Measurements from ENCODE around the gene GDAP1L1. TPM values are rescaled to one million over a fixed set of nuclear protein-coding genes. Genes with fewer than 3 reads are reported as not detected.

Gene GDAP1L1
- polyA plus RNA-seq, 1 donor from 2014 or later: 216 TPM

DNA sequence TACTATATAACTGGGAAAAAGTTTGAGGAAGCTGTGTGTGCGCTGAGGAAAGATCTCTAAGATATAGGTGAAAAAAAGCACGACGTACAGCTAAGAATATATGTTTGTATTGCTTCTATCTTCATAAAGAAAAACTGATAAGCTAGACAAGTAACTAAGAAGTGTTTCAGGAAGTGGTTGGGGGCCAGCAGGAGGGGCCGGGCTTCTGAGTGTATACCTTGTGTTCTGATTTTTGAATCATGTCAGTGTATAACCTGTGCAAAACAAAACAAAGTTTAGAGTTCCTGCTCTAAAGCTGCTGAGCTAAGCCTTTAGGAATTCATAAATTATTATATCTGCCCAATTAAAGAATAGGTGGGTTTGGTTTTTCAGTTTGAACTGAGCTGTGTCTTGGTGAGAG, 28.7 kb upstream of the GDAP1L1 start:
- H3K9me2 ChIP-seq (ENCODE audit: insufficient read depth, low read length): no peaks in the 10 kb centered on the region
- H3F3A ChIP-seq (ENCODE audit: insufficient read depth, low read length, poor library complexity, severe bottlenecking): no peaks in the 10 kb centered on the region
- H3K79me2 ChIP-seq (replicated peaks; ENCODE audit: insufficient read depth, low read length): peaks cover 8% of the 10 kb centered on the region
- H3K9ac ChIP-seq (ENCODE audit: low read length): no peak overlapping the region
- TF ChIP-seq MXI1 (conservative IDR thresholded peaks at IDR 0.05; ENCODE audit: poor library complexity, severe bottlenecking) (no peak), TAF1 (IDR thresholded peaks at IDR 0.05; ENCODE audit: low read depth) (no peak), REST (IDR thresholded peaks at IDR 0.05; ENCODE audit: borderline replicate concordance) (no peak), RAD21 (conservative IDR thresholded peaks at IDR 0.05) (no peak), EP300 (conservative IDR thresholded peaks at IDR 0.05; ENCODE audit: poor library complexity, severe bottlenecking) (no peak), SMC3 (conservative IDR thresholded peaks at IDR 0.05; ENCODE audit: poor library complexity) (no peak)
- H3K9me3 ChIP-seq (ENCODE audit: low read length): no peaks in the 10 kb centered on the region
- no peak overlapping the region for H3K27ac ChIP-seq (ENCODE audit: low read length)
- no peak overlapping the region for H3K4me2 ChIP-seq (ENCODE audit: low read length)
- H2AFZ ChIP-seq (ENCODE audit: low read depth, low read length): no peak overlapping the region
- no peaks in the 10 kb centered on the region for H3K27me3 ChIP-seq (ENCODE audit: insufficient read depth, low read depth, low read length)
- H3K36me3 ChIP-seq (ENCODE audit: insufficient read depth, low read length): no peaks in the 10 kb centered on the region
- no peaks in the 10 kb centered on the region for H4K20me1 ChIP-seq (ENCODE audit: insufficient read depth)
- H3K4me3 ChIP-seq (ENCODE audit: low read length): no peak overlapping the region

DNA sequence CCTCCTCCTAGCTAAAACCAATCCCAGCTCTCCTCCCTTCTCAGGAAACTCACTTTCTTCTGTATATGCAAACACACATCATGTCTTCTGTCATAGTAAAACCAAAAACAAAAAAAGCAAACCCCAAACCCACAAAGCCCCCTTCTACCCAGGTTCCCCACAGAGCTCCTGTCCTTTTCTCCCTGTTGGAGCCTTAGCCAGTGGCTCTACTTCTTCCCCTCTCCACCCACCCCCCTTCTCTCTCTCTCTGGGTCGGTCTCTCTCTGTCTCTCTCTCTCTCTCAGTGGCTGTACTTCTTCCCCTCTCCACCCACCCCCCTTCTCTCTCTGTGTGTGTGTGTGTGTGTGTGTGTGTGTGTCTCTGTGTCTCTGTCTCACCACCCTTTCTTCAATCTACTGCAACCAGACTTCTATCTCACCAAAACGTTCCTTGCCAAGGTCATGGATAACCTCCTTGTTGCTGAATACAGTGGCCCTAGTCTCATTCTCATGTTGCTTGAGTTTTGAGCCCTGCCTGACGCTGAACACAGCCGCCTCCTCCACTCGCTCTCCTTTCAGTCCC, 27.9 kb upstream of the GDAP1L1 start:
- no peak overlapping the region for H3K4me3 ChIP-seq (ENCODE audit: low read length)
- H3K27me3 ChIP-seq (ENCODE audit: insufficient read depth, low read depth, low read length): no peaks in the 10 kb centered on the region
- H3K36me3 ChIP-seq (ENCODE audit: insufficient read depth, low read length): no peaks in the 10 kb centered on the region
- H3K79me2 ChIP-seq (replicated peaks; ENCODE audit: insufficient read depth, low read length): peaks cover under 1% of the 10 kb centered on the region
- H3K9ac ChIP-seq (ENCODE audit: low read length): no peak overlapping the region
- no peaks in the 10 kb centered on the region for H3F3A ChIP-seq (ENCODE audit: insufficient read depth, low read length, poor library complexity, severe bottlenecking)
- no peaks in the 10 kb centered on the region for H3K9me3 ChIP-seq (ENCODE audit: low read length)
- no peak overlapping the region for H3K27ac ChIP-seq (ENCODE audit: low read length)
- no peak overlapping the region for H2AFZ ChIP-seq (ENCODE audit: low read depth, low read length)
- no peaks in the 10 kb centered on the region for H3K9me2 ChIP-seq (ENCODE audit: insufficient read depth, low read length)
- no peaks in the 10 kb centered on the region for H4K20me1 ChIP-seq (ENCODE audit: insufficient read depth)
- TF ChIP-seq CTCF (IDR thresholded peaks at IDR 0.05; ENCODE audit: poor library complexity, severe bottlenecking): no peak
- no peak for TF ChIP-seq RAD21 (conservative IDR thresholded peaks at IDR 0.05)
- TF ChIP-seq SMC3 (conservative IDR thresholded peaks at IDR 0.05; ENCODE audit: poor library complexity): no peak
- TF ChIP-seq TAF1 (IDR thresholded peaks at IDR 0.05; ENCODE audit: low read depth): no peak
- TF ChIP-seq MXI1 (conservative IDR thresholded peaks at IDR 0.05; ENCODE audit: poor library complexity, severe bottlenecking): no peak
- no peak for TF ChIP-seq POLR2AphosphoS5 (IDR thresholded peaks at IDR 0.05)
- TF ChIP-seq REST (IDR thresholded peaks at IDR 0.05; ENCODE audit: borderline replicate concordance): no peak
- no peak for TF ChIP-seq EP300 (conservative IDR thresholded peaks at IDR 0.05; ENCODE audit: poor library complexity, severe bottlenecking)
- no peak overlapping the region for H3K4me2 ChIP-seq (ENCODE audit: low read length)

Measured in neural cell (in vitro differentiated cells).